Bronchial epithelial cell (primary cell): ENCODE data around the gene GSTA2. TPM values are rescaled to one million over a fixed set of nuclear protein-coding genes. Genes with fewer than 3 reads are reported as not detected.
"Not testable (repeated sequence)": the region's sequence is repeated elsewhere in the genome, so short reads cannot be mapped to it uniquely, and the experiment has no call there.

ENCODE experiments used
- DNase-seq: peaks from one replicate; pipeline ENCODE4 v3.0.0-alpha.2; 2010; ENCODE audit warnings: low read depth
- FAIRE-seq: peaks from 2 replicates; lab custom pipeline; 2011; peaks lifted over from hg19 to GRCh38; lab: Jason Lieb, UNC
- H3K27me3 ChIP-seq: 2 replicates; pipeline ENCODE4 v1.5.1; 2011; ENCODE audit warnings: low read length; ENCODE audit not compliant: control insufficient read depth, insufficient read depth
- H3K36me3 ChIP-seq: 2 replicates; pipeline ENCODE4 v1.5.1; 2011; ENCODE audit warnings: low read length; ENCODE audit not compliant: control insufficient read depth, insufficient read depth
- H3K4me3 ChIP-seq: 2 replicates; pipeline ENCODE4 v1.5.1; 2011; ENCODE audit warnings: mild to moderate bottlenecking, low read depth, low read length, control low read depth
- total RNA-seq: library from RNA; depleted of rRNA; stranded (reverse); fragments of >200 nt; gene quantifications from 2 replicates; pipeline ENCODE4 v1.2.1, GENCODE V29; 2014
- TF ChIP-seq, protein P1 (sequence below): IDR thresholded peaks from 2 replicates; pipeline ENCODE4 v1.5.1; 2011; ENCODE audit warnings: mild to moderate bottlenecking, moderate library complexity, low read length, control low read depth, inconsistent platforms; ENCODE audit not compliant: insufficient read depth, severe bottlenecking

GSTA2 gene
- total RNA-seq, 1 donor from 2014 or later: not detected

DNA sequence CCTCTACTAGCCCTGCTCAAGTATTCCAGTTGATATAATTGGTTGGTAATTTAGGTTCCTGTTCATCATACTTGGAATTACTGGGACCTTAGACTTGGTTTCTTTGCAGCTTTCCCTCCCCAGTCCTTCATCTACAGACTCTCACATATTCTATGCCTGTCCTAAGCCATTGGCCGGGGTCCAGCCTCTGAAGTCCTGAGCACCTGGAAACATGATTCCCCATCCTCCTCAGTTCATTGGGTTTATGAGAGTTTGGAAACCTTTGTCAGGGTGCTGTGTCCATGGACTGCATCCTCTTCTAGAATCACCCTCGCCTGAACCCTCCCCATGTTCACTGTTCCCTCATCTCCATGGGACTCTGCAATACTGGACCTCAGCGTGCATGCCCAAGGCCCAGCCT is 8.8 kb downstream of the GSTA2 start:
- Histone ChIP-seq H3K27me3 (no peaks in the 10 kb centered on the region), H3K4me3 (no peak overlapping the region), H3K36me3 (no peaks in the 10 kb centered on the region)
- FAIRE-seq (no peak), DNase-seq (no peak)
- TF ChIP-seq, protein P1, sequence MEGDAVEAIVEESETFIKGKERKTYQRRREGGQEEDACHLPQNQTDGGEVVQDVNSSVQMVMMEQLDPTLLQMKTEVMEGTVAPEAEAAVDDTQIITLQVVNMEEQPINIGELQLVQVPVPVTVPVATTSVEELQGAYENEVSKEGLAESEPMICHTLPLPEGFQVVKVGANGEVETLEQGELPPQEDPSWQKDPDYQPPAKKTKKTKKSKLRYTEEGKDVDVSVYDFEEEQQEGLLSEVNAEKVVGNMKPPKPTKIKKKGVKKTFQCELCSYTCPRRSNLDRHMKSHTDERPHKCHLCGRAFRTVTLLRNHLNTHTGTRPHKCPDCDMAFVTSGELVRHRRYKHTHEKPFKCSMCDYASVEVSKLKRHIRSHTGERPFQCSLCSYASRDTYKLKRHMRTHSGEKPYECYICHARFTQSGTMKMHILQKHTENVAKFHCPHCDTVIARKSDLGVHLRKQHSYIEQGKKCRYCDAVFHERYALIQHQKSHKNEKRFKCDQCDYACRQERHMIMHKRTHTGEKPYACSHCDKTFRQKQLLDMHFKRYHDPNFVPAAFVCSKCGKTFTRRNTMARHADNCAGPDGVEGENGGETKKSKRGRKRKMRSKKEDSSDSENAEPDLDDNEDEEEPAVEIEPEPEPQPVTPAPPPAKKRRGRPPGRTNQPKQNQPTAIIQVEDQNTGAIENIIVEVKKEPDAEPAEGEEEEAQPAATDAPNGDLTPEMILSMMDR: no peak

DNA sequence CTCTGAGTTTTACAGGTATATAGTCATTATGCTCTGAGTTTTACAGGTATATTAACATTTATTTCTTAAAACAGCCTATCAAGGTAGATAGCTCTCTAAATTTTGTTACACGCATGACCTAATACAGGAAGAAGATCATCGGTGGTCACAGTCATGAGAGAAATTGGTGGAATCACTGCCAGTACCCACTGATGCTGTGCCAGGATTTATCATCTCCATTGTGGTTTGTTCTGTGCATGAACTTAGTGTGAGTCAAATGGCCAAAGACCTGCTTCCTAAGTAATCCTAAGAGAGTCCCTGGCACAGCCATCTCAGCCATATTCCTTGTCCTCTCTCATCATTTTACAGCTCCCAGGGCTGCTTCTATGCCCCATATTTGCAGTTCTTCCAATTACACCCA is 10.1 kb downstream of the GSTA2 start:
- not testable (repeated sequence) for H3K4me3 ChIP-seq, H3K27me3 ChIP-seq, FAIRE-seq, H3K36me3 ChIP-seq
- DNase-seq: peak; percentile 8

DNA sequence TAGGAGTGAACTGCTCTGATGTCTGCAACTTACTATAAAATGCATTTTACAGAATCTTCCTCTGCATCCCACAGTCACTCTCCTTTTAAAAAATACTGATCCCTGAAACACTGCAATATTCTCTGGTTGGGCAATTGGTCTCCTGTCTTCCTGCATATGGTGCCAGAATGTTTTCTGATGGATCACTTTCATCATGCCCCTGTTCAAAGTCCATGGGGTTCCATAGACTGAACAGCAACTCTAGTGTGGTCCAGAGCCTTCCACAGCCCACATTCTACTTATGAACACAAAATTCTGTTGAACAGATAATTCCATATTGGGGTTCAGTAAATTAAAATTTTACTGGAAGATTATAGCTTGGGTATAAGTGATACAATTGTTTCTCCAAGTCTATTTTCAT is 11.0 kb downstream of the GSTA2 start:
- no peak for FAIRE-seq
- TF ChIP-seq, protein P1: no peak

DNA sequence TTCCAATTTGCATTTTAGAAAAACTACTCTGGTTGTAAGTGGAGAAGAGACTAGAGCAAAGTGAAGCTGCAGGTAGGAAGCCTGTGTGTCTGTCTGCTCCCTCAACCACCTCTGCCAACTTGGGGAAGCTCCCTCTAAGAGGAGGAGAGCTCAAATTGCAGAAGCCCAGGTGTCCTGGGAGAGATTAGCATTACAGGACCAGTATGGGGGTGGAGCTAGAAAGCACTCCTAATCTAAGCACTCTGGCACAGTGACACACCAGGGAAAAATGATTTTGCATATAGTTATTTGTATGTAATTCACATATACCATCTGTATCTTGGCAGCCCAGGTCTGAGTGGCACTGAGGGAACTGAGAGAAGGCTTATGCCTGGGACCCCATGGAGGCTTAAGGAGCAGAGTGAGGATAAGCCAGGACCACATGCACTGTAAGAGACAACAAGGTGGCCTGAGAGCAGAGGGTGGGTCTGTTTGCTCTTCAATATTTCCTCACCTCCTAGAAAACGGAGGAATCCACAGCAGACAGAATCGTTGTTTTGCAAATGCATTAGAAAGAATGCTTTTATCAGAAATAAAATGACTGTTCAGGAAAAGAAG is 13.6 kb downstream of the GSTA2 start:
- TF ChIP-seq, protein P1: no peak
- Histone ChIP-seq H3K36me3 (no peaks in the 10 kb centered on the region), H3K4me3 (no peak overlapping the region), H3K27me3 (no peaks in the 10 kb centered on the region)
- DNase-seq (no peak), FAIRE-seq (no peak)

More for the DNA sequence above, 11.0 kb downstream of the GSTA2 start:
- no peaks in the 10 kb centered on the region for H3K36me3 ChIP-seq
- no peak for DNase-seq
- H3K4me3 ChIP-seq: no peak overlapping the region
- H3K27me3 ChIP-seq: no peaks in the 10 kb centered on the region

DNA sequence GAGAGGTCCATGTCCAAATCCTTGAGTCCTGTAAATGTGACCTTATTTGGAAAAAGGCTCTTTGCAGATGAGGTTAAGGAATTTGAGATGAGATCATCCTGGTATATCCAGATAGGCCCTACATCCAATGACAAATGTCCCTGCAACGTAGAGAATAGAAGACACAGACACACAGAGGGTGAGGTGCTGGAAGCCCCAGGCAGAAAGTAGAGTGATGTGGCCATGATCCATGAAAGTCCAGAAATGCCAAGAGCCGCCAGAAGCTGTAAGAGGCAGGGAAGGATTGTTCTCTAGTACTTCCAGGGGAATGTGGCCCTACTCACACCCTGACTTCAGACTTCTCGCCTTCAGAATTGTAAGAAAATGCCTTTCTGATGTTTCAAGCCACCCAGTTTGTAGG is 16.0 kb downstream of the GSTA2 start:
- H3K4me3 ChIP-seq, H3K27me3 ChIP-seq, DNase-seq, FAIRE-seq, H3K36me3 ChIP-seq: not testable (repeated sequence)

DNA sequence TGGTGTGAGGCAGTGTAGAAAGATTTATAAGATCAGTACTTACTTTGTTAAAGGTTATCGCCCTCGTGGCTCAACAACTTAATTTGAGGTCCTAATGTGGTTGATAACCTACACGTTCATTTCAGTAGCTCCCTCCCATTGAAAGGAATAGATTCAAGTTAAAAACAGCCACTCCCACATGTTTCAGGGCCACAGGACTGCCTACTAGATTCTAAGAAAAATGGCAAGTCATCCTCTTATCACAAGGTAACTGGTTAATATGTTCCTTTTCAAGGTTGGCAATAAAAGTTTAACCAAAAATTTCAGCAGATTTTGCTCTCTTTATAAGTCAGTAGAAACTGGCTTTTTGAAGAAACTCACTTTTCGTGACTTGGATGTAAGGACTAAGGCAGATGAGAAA is 17.1 kb downstream of the GSTA2 start:
- Histone ChIP-seq H3K36me3 (no peaks in the 10 kb centered on the region), H3K27me3 (no peaks in the 10 kb centered on the region), H3K4me3 (no peak overlapping the region)
- FAIRE-seq (no peak), DNase-seq (no peak)
- TF ChIP-seq, protein P1: no peak

DNA sequence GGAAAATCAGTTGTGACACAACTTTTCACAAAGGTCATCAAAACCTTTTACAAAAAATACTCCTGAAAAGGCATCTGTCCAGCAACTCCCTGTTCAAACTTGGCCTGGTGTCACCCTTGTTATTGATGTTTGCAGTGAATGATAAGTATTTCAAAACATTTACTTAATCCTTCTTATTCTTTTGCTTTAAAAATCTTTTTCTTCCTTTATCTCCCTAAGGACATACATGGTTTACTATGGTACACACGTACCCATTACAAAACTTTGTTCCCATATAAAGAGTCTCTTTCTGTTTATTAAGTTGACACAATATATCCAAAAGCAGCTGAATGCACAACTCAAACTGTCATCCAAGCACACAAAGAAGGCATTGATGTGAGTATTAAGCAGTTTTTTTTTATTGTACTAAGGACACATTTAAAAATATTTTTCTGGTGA is 17.5 kb downstream of the GSTA2 start:
- no peaks in the 10 kb centered on the region for H3K36me3 ChIP-seq
- H3K27me3 ChIP-seq: no peaks in the 10 kb centered on the region
- DNase-seq (no peak), FAIRE-seq (no peak)
- H3K4me3 ChIP-seq: no peak overlapping the region
- TF ChIP-seq, protein P1: no peak
